ENCODE data around the gene PHLDB1.
"Not testable (repeated sequence)": the region's sequence is repeated elsewhere in the genome, so short reads cannot be mapped to it uniquely, and the experiment has no call there.

Gene PHLDB1

GRCh38 chr11:118606157-118606843 is 1.1 kb upstream of the PHLDB1 start:
- DNase-seq: no peak

GRCh38 chr11:118606844-118607228 is 579 bp upstream of the PHLDB1 start:
- DNase-seq: no peak

- peak; percentile 87 for DNase-seq
These were observed 1.2 kb downstream of the PHLDB1 start for GRCh38 chr11:118608360-118609227.

GRCh38 chr11:118609380-118610224 is 2.2 kb downstream of the PHLDB1 start:
- no peak for DNase-seq

GRCh38 chr11:118610225-118610772 is 2.9 kb downstream of the PHLDB1 start:
- DNase-seq: no peak

- peak; percentile 84 for DNase-seq
These were observed 3.5 kb downstream of the PHLDB1 start for GRCh38 chr11:118610773-118611432.

GRCh38 chr11:118611433-118611795 is 4.0 kb downstream of the PHLDB1 start:
- not testable (repeated sequence) for DNase-seq

- no peak for DNase-seq
These were observed 5.0 kb downstream of the PHLDB1 start for GRCh38 chr11:118612378-118612777.

GRCh38 chr11:118614511-118614910 is 7.1 kb downstream of the PHLDB1 start:
- no peak for DNase-seq

- no peak for DNase-seq
These were observed 8.0 kb downstream of the PHLDB1 start for GRCh38 chr11:118615282-118615975.

- DNase-seq: no peak
These were observed 8.6 kb downstream of the PHLDB1 start for GRCh38 chr11:118615976-118616371.

- no peak for DNase-seq
These were observed 10.9 kb downstream of the PHLDB1 start for GRCh38 chr11:118618115-118618990.

- no peak for DNase-seq
These were observed 11.6 kb downstream of the PHLDB1 start for GRCh38 chr11:118618991-118619375.

- DNase-seq: no peak
These were observed 12.2 kb downstream of the PHLDB1 start for GRCh38 chr11:118619444-118620197.

- no peak for DNase-seq
These were observed 13.2 kb downstream of the PHLDB1 start for GRCh38 chr11:118620529-118621070.

GRCh38 chr11:118621071-118621783 is 13.8 kb downstream of the PHLDB1 start:
- no peak for DNase-seq

GRCh38 chr11:118621784-118622375 is 14.5 kb downstream of the PHLDB1 start:
- DNase-seq: no peak

Measured in activated T-cell treated with anti-CD3 and anti-CD28 coated beads for 4 hours (primary cell).